Measurements from ENCODE around the gene TP53AIP1. TPM values are rescaled to one million over a fixed set of nuclear protein-coding genes. Genes with fewer than 3 reads are reported as not detected.
A peak's percentile ranks its signal among the peaks of the same experiment; 100 is the strongest.

Gene TP53AIP1
- polyA plus RNA-seq, 3 donors from 2014 or later: not detected

DNA sequence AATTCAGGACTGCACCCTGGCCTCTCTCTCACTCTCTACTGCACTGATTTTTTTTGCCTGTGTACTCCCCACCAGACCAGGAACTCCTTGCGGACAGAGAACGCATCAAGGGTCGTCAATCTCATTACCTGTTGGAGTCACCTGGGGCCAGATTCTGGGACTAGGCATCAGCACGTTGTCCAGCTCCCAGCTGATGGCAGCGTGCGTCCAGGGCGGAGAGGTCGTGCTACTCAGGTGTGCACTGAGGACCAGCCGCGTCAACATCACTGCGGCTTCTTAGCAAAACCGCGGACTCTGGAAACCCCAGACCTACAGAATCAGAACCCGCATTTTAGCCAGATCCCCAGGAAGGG, 38.4 kb downstream of the TP53AIP1 start:
- H3K9me3 Mint-ChIP-seq: no peaks in the 10 kb centered on the region
- peak overlapping the region; percentile 60 to 68 (median 65) for H3K4me3 Mint-ChIP-seq
- H3K4me1 Mint-ChIP-seq: peaks cover 20 to 29% of the 10 kb centered on the region in 2 donors
- H3K27me3 Mint-ChIP-seq (ENCODE audit: low read depth in 3 of 3): peaks cover 17 to 23% (median 19%) of the 10 kb centered on the region in 3 donors
- H3K27ac Mint-ChIP-seq: no peak overlapping the region
- peaks cover 0 to 3% (median 0%) of the 10 kb centered on the region in 3 donors for H3K36me3 Mint-ChIP-seq
- DNase-seq: no peak

DNA sequence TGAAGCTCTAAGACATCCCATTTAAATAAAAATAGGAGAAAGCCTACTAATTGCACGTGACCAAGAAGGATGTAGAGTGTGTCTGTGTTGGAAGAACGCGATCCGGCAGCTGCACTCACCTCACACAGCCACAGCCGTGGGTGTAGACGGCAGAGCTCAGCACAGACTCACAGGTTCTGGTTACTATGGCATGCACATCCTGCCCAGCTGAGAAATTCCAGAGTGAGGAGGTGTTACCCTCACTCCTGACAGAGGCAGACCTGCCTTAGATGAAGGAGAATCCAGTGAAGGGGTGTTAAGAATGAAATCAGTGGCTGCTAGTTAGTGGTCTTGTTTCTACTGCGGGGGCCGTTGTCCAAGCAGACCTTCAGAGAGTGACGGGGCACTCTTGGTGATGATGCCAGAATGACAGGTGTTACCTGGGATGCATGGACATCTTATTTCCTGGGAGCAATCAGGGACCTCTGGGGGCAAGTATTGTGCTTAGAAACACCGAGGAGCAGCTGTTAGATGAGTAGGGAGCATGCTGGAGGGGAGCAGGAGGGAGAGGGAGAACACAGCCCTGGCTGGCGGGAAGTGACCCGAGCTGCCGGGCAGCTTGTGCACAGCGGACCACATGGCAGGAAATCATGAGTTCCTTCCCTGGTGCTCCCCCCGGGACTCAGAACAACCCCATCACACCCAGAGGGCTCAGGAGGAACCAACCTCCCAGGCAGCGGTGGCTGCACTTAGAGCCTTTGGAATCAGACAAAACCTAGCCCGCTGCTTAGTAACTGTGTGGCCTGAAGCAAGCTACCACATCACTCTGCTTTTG, 39.2 kb downstream of the TP53AIP1 start:
- Mint-ChIP-seq H3K27me3 (ENCODE audit: low read depth in 3 of 3) (peaks cover 17 to 23% (median 22%) of the 10 kb centered on the region in 3 donors), H3K9me3 (no peaks in the 10 kb centered on the region), H3K4me1 (peaks cover 19 to 26% of the 10 kb centered on the region in 2 donors), H3K4me3 (peak overlapping the region; percentile 60 to 68 (median 65)), H3K36me3 (peaks cover 0 to 3% (median 0%) of the 10 kb centered on the region in 3 donors), H3K27ac (no peak overlapping the region)
- DNase-seq: no peak

DNA sequence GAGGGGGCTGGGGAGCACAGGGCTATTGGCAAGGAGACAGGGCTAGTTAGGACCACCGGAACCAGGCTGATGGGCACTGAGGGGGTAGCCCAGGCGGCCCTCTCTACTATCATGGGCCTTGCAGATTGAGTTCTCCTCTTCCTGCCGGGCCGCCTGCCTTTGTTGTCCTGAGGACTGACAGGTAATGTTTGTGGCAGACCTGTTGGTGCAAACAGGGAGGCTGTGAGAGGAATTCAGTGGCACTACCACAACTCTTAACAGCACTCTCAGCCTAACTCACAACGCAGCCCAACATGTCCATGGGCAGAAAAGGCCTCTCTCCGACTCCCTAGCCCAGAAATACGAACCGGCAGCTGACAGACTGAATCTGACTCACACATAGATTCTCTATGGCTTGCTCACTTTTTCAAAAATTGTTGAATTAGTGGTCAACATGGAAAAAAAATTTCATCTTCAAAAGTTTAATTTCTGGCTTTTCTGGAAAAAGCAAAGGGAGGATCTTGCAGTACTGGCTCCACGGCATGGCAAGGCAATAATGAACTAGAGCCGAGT, 40.1 kb downstream of the TP53AIP1 start:
- no peak for DNase-seq
- peaks cover 19 to 25% of the 10 kb centered on the region in 2 donors for H3K4me1 Mint-ChIP-seq
- peaks cover 0 to 3% (median 0%) of the 10 kb centered on the region in 3 donors for H3K36me3 Mint-ChIP-seq
- peaks cover 17 to 23% (median 19%) of the 10 kb centered on the region in 3 donors for H3K27me3 Mint-ChIP-seq (ENCODE audit: low read depth in 3 of 3)
- H3K9me3 Mint-ChIP-seq: no peaks in the 10 kb centered on the region
- no peak overlapping the region for H3K27ac Mint-ChIP-seq
- no peak overlapping the region for H3K4me3 Mint-ChIP-seq

DNA sequence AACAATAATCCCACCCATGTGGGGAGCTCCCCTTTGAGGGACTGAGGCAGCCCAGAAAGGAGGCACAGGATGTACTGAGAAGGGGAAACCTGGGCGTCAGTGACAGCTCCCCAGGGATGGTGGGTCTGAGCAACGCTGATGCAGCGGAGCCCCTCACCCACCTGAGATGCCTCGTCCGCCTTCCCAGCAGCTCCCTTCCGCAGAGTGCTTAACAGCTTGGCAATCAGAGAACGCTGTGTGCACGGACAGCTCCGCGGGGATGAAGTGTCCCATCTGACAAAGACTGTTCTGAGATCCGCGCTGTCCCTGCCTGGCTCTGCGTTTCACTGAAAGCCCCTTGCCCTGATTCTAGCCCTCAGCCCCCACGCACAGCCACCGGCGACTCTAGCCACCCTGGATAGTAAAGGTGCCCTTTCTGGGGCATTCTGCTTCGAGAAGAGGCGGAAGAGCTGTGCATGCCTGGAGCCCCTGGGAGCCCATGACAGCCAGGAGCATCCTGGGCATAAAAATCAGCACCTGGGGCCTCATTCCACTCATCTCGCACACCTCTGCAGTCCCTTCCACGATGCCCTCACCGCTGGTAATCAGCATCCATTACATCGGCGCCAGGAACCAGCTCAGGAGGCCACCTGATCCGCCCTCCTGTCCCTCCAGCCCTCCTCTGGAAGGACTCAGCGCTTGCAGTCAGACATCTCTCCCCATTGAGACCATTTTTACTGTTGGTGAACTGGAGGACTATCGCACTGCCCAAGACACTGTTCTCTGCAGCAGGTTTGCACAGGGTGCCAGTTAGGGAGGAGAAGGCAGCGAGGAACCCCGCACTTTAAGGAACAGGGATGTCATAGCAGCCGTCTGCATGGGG, 40.8 kb downstream of the TP53AIP1 start:
- peaks cover 0 to 3% (median 0%) of the 10 kb centered on the region in 3 donors for H3K36me3 Mint-ChIP-seq
- peak overlapping the region in 1 of 5 donors; percentile 12 for H3K4me3 Mint-ChIP-seq
- H3K27ac Mint-ChIP-seq: no peak overlapping the region
- H3K9me3 Mint-ChIP-seq: no peaks in the 10 kb centered on the region
- H3K4me1 Mint-ChIP-seq: peaks cover 19 to 25% of the 10 kb centered on the region in 2 donors
- peaks cover 14 to 17% (median 16%) of the 10 kb centered on the region in 3 donors for H3K27me3 Mint-ChIP-seq (ENCODE audit: low read depth in 3 of 3)
- no peak for DNase-seq

DNA sequence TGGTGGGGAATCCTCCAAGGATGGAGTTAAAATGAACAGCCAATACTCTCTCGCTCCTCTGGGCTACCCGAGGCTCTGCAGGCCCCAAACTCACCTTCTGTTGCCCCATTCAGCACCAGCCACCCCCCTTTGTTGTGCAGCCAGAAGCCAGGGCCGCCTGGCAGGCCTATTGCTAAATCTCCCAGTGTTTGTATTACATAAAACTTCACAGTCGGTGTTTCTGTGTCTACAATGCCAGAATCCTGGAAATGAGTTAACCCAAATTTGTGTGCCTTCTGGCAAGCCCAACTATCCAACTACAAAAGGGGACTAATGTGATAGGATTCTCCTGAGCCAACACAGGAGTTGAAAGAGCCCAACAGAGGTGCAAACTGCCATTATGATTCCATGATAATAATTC, 42.2 kb downstream of the TP53AIP1 start:
- DNase-seq: no peak
- H3K27me3 Mint-ChIP-seq (ENCODE audit: low read depth in 3 of 3): peaks cover 5 to 18% (median 11%) of the 10 kb centered on the region in 3 donors
- peaks cover 9 to 12% of the 10 kb centered on the region in 2 donors for H3K4me1 Mint-ChIP-seq
- no peaks in the 10 kb centered on the region for H3K9me3 Mint-ChIP-seq
- H3K36me3 Mint-ChIP-seq: peaks cover 0 to 3% (median 0%) of the 10 kb centered on the region in 3 donors
- no peak overlapping the region for H3K4me3 Mint-ChIP-seq
- no peak overlapping the region for H3K27ac Mint-ChIP-seq

DNA sequence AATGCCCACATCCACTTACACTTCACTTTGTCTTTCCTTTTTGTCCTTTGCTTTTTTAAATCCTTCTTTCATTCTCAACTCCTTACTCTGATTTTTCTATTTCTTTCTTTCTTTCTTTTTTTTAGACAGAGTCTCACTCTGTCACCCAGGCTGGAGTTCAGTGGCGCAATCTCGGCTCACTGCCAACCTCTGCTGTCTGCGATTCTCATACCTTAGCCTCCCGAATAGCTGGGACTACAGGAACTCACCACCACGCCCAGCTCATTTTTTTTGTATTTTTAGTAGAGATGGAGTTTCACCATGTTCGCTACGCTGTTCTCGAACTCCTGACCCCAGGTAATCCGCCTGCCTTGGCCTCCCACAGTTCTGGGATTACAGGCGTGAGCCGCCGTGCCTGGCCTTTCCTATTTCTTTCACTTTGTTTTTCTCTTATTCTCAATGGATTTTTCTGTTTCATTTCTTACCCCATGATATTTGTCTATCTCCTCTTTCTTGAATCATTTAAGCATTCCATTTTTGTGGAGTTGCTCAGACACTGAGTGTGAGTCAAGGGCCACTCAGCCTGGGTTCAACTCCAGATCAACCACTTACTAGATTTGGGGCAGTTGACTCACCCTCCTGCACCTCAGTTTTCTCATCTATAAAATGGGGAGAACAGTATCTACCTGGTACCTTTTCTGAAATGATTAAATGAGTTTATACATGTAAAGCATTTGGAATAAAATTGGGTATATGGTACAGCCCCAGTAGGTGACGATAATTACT, 43.9 kb downstream of the TP53AIP1 start:
- no peak for DNase-seq
- peaks cover 3 to 12% (median 11%) of the 10 kb centered on the region in 3 donors for H3K27me3 Mint-ChIP-seq (ENCODE audit: low read depth in 3 of 3)
- H3K27ac Mint-ChIP-seq: peak overlapping the region in 1 of 6 donors; percentile 41
- no peaks in the 10 kb centered on the region for H3K9me3 Mint-ChIP-seq
- H3K4me1 Mint-ChIP-seq: peaks cover under 1 to 2% of the 10 kb centered on the region in 2 donors
- H3K36me3 Mint-ChIP-seq: no peaks in the 10 kb centered on the region
- no peak overlapping the region for H3K4me3 Mint-ChIP-seq

DNA sequence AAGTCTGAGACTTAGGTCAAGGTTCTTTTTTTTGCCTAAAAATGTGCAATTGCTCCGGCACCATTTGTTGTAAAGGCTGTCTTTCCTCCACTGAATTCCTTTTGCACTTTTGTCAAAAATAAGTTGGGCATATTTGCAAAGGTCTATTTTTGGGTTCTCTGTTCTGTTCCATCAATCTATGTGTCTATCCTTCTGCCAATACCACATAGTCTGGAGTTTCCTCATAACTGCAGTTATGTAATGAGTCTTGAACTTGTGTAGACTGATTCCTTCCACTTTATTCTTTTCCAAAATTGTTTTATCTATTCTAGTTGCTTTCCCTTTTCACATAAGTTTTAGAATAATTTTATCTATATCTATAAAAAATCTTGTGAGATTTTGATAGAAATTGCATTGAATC, 44.8 kb downstream of the TP53AIP1 start:
- Mint-ChIP-seq H3K27ac (no peak overlapping the region), H3K27me3 (ENCODE audit: low read depth in 3 of 3) (peaks cover 3 to 12% (median 8%) of the 10 kb centered on the region in 3 donors), H3K4me3 (no peak overlapping the region), H3K4me1 (peaks cover 0 to 2% of the 10 kb centered on the region in 2 donors), H3K9me3 (no peaks in the 10 kb centered on the region), H3K36me3 (no peaks in the 10 kb centered on the region)
- DNase-seq: no peak

DNA sequence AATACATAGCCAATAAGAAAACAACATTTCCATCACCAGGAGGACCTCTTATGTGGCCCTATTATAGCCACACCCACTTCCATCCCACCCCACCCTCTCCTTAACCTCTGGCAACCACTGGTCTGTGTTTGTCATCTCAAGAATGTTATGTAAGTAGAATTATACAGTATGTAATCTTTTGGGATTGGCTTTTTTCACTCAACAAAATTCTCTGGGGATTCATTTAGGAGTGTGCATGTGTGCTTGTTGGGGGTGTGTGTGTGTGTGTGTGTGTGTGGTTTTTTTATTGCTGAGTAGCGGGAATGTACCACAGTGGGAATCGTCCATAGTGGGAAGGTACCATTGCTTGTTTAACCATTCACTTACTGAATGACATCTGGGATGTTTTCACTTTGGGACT, 46.3 kb downstream of the TP53AIP1 start:
- H3K27me3 Mint-ChIP-seq (ENCODE audit: low read depth in 3 of 3): peaks cover 6 to 14% (median 14%) of the 10 kb centered on the region in 3 donors
- no peak for DNase-seq
- no peak overlapping the region for H3K27ac Mint-ChIP-seq
- H3K4me3 Mint-ChIP-seq: no peak overlapping the region
- no peaks in the 10 kb centered on the region for H3K36me3 Mint-ChIP-seq
- peaks cover 6 to 9% of the 10 kb centered on the region in 2 donors for H3K4me1 Mint-ChIP-seq
- H3K9me3 Mint-ChIP-seq: no peaks in the 10 kb centered on the region

DNA sequence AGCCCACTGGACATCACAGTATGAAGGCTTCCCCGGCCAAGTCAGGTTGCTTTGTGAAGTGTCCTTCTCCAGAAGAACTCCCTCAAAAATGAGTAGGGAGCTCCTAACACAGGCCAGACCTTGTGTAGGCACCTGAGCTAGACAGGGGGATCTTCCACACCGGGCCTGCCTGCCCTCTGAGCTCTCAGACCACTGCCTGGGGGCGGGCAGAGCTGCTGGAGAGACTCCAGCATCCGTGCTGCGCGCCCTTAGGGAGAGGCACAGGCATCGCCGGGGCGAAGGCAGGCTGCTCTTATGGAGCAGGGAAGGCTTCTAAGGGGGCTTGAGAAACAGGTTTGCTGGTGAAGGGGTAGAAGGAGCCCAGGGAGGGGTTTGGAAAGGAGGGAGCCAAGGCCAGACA, 47.1 kb downstream of the TP53AIP1 start:
- Mint-ChIP-seq H3K36me3 (no peaks in the 10 kb centered on the region), H3K4me3 (no peak overlapping the region), H3K27ac (no peak overlapping the region), H3K4me1 (peaks cover 11 to 15% of the 10 kb centered on the region in 2 donors), H3K27me3 (ENCODE audit: low read depth in 3 of 3) (peaks cover 12 to 16% (median 14%) of the 10 kb centered on the region in 3 donors), H3K9me3 (no peaks in the 10 kb centered on the region)
- DNase-seq: no peak

DNA sequence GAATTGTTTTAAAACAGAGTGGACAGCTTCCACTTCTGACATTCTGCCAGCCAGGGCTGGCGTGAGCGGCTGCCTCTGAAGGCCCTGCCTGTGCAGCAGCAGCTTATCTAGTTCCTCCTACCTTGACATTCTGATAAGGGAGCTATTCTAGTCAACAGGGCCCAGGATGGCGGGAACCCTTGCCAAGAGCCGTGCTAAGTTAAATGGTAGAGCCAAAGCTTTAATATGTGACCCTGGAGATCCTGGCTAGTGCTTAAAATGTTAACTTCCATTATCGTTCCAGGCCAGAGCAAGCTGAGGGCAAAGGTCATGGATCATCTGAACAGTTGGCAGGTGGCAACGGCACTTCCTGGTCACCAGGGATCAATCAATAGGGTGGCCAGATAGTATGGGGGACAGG, 48.0 kb downstream of the TP53AIP1 start:
- H3K9me3 Mint-ChIP-seq: no peaks in the 10 kb centered on the region
- no peaks in the 10 kb centered on the region for H3K36me3 Mint-ChIP-seq
- no peak overlapping the region for H3K27ac Mint-ChIP-seq
- peaks cover 14 to 16% (median 16%) of the 10 kb centered on the region in 3 donors for H3K27me3 Mint-ChIP-seq (ENCODE audit: low read depth in 3 of 3)
- H3K4me3 Mint-ChIP-seq: no peak overlapping the region
- no peak for DNase-seq
- peaks cover 11 to 16% of the 10 kb centered on the region in 2 donors for H3K4me1 Mint-ChIP-seq

DNA sequence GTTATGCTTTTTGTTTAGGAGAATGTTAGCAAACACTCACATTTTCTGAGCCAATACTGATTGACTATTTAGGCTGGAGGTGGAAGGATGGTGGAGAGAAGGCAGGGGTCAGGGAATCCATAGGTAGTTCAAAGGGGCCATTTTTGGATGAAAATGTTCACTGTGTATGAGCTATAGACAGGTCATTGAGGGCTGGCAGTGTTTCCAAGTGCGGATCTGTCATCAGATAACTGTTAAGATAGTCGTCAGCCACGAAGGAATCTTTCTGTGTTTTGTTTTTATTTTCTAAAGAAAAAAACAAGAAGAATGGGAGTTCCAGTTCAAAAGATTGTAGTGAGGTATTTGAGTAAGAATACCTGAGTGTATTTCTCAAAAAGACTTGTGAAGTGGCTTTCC, 48.4 kb downstream of the TP53AIP1 start:
- H3K27me3 Mint-ChIP-seq (ENCODE audit: low read depth in 3 of 3): peaks cover 14 to 20% (median 18%) of the 10 kb centered on the region in 3 donors
- peaks cover 11 to 16% of the 10 kb centered on the region in 2 donors for H3K4me1 Mint-ChIP-seq
- no peaks in the 10 kb centered on the region for H3K9me3 Mint-ChIP-seq
- no peak overlapping the region for H3K27ac Mint-ChIP-seq
- H3K36me3 Mint-ChIP-seq: no peaks in the 10 kb centered on the region
- H3K4me3 Mint-ChIP-seq: no peak overlapping the region
- no peak for DNase-seq

DNA sequence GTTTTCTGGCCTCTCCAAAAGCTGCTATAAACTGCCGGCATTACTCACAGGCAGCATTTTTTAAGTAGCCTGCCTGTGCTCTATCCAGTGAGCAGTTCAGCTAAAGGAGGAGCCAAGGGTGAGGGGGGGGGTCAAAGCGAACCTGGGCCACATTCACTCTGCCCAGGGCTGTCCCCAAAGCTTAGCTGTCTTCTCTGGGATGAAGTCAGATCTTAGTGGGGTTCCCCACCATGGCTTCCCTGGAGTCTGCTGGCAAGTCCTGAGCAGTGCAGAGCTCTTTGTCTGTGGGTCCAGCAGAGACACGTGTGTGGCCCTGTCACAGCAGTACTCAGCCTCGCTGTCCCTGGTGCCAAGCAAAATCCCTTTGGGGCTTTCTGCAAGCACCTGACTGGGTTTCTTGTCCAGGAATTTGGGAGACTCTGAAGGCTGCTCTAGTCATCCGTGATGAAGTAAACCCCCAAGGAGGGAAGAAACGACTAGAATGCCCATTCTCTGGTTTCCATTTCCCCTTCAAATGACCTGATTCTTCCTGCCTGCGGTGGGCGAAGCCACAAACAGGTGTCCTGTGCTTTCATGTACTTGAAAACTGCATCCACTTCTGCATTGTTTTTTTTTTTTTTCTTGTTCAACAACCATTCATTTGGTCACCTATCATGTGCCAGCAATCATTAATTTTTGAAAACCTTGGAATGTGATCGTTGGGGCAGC, 48.9 kb downstream of the TP53AIP1 start:
- H3K4me3 Mint-ChIP-seq: no peak overlapping the region
- H3K27me3 Mint-ChIP-seq (ENCODE audit: low read depth in 3 of 3): peaks cover 14 to 24% (median 15%) of the 10 kb centered on the region in 3 donors

More for the DNA sequence above, 48.9 kb downstream of the TP53AIP1 start:
- H3K36me3 Mint-ChIP-seq: no peaks in the 10 kb centered on the region
- H3K9me3 Mint-ChIP-seq: no peaks in the 10 kb centered on the region
- peaks cover 11 to 16% of the 10 kb centered on the region in 2 donors for H3K4me1 Mint-ChIP-seq
- no peak for DNase-seq
- H3K27ac Mint-ChIP-seq: no peak overlapping the region

Measured in immature natural killer cell (primary cell).